SH-SY5Y (cell line): Measurements from ENCODE around the gene THAP8.

Experiments used
- GATA2 ChIP-seq: IDR thresholded peaks from 2 replicates; pipeline ENCODE4 v1.6.1; 2011; ENCODE audit warnings: mild to moderate bottlenecking, low read depth, low read length
- GATA3 ChIP-seq: IDR thresholded peaks from 2 replicates; pipeline ENCODE4 v1.6.1; 2011; ENCODE audit warnings: low read depth, mild to moderate bottlenecking, low read length, moderate library complexity

THAP8 gene

DNA sequence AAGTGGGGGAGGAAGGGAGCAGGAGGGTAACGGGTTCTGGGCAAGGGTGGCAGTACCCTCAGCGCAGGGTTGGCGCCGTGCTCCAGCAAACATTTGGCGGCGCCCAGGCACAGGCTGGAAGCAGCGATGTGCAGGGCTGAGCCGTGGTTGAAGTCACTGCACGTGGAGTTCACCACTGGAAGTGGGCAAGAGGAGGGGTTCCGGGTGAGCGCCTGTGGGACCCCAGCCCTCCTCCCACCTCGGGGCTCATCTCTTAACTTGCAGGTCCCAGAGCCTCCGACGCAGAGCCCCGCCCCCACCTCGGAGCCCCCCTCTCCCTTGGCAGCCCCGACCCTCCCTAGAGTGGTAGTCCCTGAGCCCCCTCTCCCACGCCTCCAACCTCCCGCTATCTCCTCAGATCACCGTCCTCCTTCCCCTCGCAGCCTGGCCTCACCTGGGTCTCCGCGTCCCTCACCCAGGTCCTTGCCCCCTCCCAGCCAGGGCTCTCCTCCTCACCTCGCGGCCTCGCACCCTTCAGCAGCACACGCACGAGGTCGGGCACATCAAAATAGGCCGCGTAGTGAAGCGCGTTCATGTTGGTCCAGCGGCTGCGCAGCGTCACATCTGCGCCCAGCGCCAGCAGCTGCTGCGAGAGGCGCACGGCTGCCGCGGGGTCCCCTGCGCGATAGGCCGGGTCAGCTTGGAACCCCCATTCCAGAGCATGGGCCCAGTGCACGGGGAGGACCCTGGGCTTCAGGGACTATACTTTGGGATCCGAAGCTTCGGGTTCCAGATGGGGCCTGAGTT is 27.8 kb downstream of the THAP8 start:
- no peak for TF ChIP-seq GATA3
- TF ChIP-seq GATA2 = no peak

DNA sequence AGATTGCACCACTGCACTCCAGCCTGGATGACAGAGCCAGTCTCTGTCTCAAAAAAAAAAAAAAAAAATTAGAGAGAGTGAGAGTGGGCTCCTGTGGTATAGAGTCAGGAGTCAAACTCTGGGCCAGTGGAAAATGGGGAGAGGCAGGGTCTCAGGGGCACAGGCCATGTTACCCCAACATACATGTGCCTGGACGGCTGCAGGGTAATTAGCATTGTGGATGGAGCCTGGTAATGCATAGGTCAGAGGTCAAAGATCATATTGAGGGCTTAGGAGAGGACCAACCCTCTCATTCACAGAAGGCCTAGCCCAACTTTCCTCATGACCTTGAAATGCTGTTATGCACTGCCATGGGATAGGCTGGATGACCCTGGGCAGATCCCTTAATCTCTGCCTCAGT is 28.5 kb downstream of the THAP8 start:
- no peak for TF ChIP-seq GATA3
- TF ChIP-seq GATA2 = no peak

DNA sequence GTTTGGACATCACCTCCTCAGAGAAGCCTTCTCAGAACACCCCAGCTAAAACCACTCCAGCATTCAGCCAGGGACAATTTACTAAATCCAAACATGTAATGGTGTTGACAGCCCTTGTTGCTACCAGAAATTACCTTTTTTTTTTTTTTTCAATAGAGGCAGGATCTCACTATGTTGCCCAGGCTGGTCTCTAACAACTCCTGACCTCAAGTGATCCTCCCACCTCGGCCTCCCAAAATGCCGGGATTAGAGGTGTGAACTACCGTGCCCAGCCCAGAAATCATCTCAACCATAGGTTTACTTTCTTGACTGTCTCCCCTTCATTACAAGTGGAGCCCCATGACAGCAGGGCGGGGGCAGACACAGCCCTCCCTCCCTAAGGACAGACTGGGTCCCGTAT is 30.7 kb downstream of the THAP8 start:
- TF ChIP-seq GATA3 = no peak

DNA sequence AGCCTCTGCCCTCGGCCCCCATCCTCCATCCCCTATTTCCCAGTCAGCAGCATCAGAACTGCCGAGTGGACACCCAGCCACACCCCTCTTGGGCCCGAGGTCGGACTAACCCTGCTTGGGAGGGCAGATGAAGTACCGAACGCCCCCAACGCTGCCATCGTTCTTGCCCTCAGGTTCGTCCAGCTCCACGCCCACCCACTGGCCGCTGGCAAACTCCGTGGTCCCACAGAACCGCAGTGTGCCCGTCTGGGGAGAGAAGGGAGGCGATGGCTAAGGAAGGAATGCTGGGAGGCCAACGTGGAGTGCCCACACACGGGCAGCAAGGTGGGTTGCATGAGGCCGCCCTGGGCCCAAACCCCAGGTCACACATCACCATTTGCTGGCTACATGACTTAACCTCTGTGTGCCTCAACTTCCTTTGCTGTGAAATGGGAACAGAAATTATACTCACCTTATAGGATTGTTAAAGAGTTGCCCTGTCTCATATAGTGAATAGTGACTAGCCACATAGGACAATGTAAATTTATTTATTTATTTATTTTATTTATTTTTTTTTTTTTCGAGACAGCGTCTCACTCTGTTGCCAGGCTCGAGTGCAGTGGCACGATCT is 34.9 kb downstream of the THAP8 start:
- TF ChIP-seq GATA2 (no peak), GATA3 (no peak)

DNA sequence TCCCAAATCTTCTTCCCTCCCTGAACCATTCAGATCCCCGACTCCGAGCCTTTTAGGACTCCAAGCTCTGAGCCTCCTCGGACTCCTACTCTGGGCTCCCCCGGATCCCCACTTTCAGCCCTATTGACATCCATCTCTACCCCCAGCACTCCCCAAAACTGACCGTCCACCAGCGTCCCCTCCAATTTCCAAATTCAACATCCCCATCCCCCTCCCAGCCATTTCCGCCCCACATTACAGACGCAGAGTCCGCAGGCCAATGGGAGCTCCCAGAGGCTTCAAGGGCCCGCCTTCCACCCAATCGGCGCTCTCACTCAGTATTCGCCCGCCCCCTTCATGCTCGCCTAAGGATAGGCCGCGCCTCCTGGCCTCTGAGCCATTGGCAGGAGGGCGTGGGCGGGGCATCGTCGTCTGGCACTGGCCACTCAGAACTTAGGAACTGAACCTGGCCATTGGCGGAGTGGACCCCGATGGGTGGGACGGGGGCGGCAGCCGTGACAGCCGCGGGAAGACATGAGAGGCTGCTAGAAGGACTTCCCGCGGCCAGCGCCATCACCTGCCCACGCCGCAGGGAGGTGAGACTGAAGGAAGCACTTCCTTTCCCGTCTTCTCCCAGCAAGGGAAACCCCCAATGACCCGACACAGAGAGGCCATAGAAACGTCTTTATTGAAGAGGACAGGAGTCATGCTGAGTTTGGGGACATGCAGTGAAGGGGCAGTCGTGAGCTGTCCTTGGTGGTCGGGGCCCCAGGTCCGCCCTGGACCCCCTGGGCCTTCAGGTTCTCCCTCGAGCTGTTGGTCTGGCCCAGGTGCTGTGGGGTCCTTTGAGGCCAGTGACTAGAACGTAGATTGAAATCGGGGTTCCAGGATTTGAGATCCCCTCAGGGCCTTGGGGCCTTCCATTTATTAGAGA is 39.8 kb downstream of the THAP8 start, which contains the start of gene ALKBH6:
Gene ALKBH6, minus strand, starts transcription at position 202 of the 913 bp plus-strand sequence. CDS start 816 bp downstream, outside the sequence.
- TF ChIP-seq GATA2 = no peak
- no peak for TF ChIP-seq GATA3

DNA sequence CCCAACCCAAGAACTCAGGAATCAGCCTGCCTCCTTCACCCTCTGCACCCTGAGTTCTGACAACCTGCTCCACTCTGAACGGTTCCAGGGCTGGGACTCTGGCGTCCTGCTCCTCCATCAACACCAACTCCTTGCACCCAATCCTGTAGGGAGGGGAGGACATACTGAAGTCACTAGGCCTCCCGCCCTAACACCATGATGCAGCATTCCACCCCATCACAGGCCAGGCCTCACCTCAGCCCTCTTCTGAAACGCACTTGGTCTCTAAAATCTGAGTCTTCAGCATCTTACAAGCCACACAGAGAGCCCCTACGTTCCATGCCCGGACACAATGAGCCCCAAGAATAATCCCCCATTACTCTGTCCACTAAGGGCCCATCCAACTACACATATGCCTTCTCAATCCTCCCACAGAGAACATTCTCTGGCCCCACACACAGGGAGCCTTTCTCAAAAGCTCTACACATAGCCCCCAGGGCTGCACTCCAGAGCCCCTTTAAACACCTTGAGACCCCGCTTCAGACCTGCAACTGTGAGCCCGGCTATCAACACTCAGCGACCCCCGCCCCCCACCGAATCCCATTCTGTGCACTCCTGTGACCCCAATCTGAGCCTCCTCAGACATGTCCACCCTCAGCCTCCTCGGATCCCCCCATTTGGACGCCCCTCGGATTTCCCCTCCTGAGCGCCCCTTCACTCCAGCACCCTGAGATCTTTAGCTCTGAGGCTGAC is 40.6 kb downstream of the THAP8 start:
- TF ChIP-seq GATA3 = no peak
- no peak for TF ChIP-seq GATA2

DNA sequence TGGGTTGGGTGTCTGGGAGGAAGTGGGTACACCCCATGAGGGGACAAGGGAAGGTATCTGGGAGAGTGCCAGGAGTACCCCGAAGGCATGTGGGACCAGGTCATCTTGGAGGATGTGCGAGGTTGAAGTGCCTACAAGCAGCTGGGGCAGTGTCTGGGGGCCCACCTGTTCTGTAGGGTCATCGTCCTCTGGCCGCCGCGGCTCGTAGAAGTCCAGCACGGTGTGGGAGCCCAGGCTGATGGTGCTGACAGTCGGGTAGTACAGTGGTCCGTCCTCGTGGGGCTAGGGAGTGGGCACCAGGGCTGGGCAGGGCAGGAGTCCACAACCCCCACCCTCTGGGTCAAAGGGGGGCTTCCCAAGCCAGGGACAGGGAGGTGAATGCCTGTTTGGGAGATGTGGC is 43.7 kb downstream of the THAP8 start:
- TF ChIP-seq GATA2 (no peak), GATA3 (no peak)

DNA sequence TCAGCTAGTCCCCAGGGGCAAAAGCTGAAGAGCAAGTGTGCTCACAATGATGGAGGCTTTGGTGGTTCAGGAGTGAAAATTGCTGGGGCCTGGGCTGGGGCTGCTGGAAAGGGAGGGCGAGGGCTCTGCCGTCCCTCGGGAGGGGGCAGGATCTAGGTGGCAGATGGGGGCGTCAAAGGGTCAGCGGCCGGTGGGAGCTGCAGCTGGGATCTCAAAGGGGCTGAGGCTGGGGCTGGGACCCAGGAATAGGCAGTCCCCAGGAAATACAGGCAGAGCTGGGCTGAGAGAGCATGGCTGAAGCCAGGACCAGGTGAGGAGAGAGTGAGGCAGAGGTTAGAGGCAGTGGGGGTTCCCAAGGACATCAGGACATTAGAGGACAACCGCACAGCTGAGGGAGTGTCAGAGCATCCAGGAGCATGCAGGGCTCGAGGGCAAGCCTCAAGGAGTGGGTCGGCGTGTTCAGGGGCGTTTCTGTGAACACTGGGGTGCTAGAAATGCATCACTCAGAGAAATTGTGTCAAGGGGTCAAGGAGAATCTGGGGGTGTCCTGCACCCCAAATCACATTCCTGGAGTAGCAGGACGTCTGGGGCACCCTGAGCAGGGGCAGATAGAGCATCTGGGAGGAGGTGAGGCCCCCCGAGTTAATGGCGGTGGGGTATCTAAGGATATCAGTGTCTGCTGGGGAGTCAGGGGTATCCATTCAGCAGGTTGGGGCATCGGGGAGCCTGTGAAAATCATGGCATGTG is 44.3 kb downstream of the THAP8 start:
- TF ChIP-seq GATA2 (no peak), GATA3 (no peak)

DNA sequence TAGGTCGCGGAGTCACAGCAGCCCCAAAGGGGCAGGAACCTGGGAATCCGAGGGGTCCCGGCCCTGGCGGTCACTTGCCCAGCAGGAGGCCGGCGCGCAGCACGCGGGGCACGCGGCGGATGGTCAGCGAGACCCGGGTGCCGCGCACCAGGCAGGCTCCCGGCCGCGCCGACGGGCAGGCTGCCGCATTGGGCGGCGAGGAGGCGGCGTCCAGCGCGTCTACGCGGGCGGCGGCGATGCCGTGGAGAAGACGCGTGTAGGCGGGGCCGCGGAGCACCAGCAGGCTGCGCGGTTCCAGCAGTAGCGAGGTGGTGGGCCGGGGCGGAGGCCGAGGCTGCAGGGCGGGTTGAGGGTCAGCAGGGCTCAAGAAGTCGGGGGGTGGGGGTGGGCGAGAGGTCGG is 44.9 kb downstream of the THAP8 start:
- TF ChIP-seq GATA2 (no peak), GATA3 (no peak)

DNA sequence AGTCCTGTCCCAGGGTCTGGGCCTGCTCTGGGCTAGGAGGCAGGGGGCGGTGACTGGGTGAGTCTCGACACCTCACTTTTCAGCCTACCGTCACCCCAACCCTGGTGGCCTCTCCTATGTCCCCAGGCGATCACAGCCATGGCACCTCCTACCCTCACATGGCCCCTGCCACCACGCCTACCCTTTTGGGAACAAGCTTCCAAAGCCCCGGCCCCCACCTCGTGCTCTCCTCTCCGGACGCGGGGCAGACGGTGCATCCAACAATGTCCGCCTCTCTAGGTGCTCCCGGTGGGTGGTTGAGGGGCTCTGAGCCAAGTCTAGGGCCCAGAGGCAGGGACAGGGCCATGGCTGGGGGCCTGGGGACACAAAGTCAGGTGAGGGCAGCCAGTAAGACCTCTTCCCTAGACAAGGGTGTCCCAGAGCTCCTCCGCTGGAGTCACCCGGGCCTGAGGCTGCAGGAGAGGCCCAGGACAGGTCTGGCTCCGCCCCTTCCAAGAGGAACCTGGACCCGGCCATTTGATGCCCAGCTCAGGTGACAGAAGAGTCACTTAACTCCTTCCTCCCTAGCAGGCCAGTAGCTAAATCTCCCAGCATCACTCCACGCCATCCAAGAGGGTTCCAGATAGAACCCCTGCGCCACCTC is 45.6 kb downstream of the THAP8 start, which contains the start of gene SYNE4:
Gene SYNE4, minus strand, starts transcription at position 478 of the 643 bp plus-strand sequence. Its CDS starts 132 bp downstream, at position 346.
- TF ChIP-seq GATA2 = no peak
- no peak for TF ChIP-seq GATA3

DNA sequence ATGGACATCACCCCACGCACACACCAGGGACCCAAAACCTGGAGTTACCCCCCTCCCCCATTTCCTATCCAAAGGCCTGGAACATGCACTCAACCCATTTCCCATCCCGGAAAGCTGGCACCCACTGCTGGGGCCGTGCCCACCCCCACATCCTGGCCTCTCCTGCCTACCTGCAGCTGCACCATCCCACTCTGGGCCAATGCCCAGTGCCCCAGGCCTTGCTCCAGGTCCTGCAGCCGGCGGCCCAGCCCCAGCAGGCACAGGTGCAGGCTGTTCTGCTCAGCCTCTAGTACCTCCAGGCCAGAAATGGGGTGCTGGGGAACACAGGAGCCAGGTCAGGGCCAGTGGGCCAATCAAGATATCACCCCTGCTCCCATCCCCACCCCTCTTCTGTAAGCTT is 47.1 kb downstream of the THAP8 start:
- TF ChIP-seq GATA2 = no peak
- no peak for TF ChIP-seq GATA3

DNA sequence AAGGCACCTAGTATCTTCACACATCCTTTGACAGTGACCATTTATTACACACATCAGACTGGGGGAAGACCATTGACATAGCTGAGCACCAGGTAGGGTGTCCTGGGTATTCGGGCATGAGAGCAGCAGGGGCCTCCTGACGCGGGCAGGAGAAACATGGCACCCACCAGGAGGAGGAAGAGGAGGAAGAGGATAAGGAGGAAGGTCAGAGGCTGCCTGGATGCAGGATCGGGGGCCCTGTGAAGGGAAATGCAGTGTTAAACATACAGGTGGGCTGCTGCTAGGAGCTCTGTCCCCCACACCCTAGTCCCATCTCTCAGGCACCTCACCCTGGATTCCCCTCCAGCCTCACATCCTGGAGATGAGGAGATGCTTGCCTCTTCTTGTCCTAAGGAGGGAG is 50.8 kb downstream of the THAP8 start:
- TF ChIP-seq GATA3 (no peak), GATA2 (no peak)

DNA sequence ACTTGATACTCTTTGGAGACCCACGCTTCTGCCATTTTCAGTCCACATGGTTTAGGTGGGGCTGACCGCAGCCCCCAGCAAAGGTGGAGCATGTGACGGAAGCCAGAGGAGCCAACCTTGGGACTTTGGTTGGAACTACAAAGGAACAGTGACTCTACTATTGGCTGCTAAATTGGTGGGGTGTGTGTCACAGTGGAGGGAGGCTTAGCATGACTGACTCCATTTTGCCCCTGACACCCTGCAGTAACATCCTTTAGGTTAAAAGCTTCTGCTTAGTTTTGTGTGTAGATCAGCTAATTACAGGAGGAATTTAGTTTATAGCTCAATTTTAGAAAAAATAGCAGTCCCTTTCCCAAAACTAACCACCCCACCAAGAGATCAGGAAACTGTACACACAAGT is 52.5 kb downstream of the THAP8 start:
- no peak for TF ChIP-seq GATA2
- no peak for TF ChIP-seq GATA3
